Activated CD4-positive, alpha-beta T cell treated with anti-CD3 and anti-CD28 coated beads, Interleukin-2, amount 50 U/mL, for 1 hour (primary cell): ENCODE measurements around the gene PVALEF.

Source experiments
- DNase-seq: peaks from one replicate; pipeline ENCODE4 v3.0.0-alpha.2; 2020

The PVALEF gene

DNA sequence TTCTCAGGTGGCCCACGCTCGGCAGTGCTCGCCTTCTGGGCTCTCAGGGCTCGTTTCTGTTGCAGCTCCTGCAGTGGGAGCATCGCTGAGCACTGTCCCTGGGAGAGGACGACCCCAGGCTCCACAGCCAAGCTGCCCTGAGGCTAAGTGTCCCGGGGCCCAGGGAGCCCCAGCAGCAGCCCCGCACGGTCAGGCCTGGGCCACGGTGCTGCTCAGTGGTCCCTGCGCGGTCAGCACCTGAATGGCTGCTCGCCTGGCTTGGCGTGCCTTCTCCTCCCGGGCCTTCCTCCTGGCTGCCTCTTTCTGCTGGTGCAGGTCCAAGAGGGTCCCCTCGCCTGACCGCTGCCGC is 34.1 kb downstream of the PVALEF start:
- DNase-seq, result no peak

DNA sequence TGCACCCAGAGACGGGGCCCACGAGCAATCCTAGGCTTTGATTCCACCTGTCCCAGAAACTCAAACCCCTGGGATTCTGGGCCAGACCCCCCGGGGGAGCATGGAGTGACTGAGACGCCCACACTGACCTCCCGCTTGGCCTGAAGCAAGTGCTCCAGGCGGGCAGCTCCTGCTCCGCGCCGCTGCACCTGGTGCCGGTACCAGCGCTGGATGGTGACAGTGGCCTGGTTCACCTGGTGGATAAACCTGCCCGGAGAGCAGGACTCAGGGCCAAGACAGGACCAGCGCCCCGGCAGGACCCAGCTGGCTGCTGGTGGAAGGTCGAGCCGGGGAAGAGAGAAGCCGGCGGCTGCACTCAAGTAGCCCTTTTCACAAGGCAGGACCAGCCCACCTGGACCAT is 34.9 kb downstream of the PVALEF start:
- no peak for DNase-seq

- peak; percentile 9 for DNase-seq
Measured at GRCh38 chr17:81200695-81201580, 35.6 kb downstream of the PVALEF start.

- DNase-seq, result no peak
Measured at GRCh38 chr17:81202318-81202717, 37.0 kb downstream of the PVALEF start.

GRCh38 chr17:81203136-81203535 is 37.8 kb downstream of the PVALEF start:
- no peak for DNase-seq

GRCh38 chr17:81204578-81204977 is 39.3 kb downstream of the PVALEF start:
- no peak for DNase-seq

DNA sequence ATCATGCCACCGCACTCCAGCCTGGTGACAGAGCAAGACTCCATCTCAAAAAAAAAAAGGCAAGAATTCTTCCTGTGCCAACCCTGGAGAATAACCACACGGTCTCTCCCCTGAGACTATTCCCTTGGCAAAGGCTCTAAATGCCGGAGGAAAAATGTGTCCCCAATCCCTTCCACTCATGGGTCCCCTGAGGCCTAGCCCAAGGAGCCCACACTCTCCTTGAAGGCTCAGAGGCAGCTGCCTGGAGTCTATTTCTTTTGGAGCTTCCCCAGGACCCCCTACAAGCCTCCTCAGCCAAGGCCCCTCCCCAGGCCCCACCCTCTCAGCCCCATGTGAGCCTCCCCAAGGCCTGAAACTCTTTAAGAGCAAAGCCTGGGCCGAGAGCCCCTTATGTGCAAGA is 40.9 kb downstream of the PVALEF start:
- DNase-seq, result no peak

- no peak for DNase-seq
Measured at GRCh38 chr17:81206657-81207056, 41.4 kb downstream of the PVALEF start.

DNA sequence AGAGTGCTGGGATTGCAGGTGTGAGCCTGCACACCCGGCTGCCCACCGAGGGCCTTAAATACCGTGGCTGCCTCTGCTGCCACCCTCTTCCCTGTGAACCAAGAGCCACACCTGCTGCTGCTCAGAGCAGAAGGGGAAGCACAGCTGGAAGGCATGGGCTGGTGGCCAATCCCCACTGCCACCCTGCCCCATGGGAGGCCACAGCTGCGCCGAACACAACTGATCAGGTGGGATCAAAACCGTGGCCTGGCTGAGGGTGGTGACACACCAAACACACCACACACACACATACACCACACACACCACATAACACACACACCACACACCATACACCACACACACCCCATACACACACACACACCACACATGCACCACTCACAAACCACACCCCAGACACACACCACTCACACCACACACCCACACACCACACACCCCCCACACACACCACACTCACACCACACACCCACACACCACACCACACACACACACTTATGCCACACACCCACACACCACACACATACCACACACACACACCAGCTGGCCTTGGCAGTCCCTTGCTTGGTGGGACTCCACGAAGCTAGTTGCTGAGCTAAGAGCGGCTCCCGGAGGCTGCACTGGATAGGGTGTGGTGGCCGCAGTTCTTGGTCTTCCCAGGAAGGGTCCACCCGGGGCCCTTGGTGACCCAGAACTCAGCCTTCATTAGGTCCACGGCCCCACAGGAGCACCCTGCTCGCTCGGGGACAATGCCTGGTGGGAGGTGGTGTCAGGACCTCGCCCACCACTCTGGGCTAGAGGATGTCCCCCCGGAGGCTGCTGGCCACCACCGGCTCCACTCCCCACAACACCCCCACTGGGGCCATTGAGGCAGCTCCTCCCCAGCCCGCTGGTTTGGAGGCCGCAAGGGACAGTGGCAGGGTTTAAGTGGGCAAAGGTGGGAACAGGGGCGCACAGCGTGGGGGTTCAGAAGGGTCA is 42.6 kb downstream of the PVALEF start:
- DNase-seq, result no peak

DNA sequence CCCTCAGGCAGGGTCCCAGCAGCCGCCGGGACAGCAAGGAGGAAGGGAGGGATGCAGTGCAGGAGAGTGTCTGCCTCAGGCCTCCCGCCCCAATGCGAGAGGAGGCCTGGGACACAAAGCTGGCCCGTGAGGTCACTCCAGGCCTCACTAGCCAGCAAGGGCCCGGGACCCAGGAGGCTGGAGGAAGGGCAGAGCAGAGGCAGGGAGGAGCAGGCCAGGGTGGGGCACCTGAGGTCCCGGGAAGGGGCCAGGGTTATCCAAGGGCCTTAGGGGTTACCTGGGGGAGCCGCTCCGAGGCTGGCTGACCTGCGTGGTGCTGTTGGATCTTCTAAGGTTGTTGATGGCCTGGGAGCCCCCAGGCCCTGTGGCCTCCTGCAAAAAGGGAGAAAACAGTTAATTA is 43.3 kb downstream of the PVALEF start:
- DNase-seq, result no peak

DNA sequence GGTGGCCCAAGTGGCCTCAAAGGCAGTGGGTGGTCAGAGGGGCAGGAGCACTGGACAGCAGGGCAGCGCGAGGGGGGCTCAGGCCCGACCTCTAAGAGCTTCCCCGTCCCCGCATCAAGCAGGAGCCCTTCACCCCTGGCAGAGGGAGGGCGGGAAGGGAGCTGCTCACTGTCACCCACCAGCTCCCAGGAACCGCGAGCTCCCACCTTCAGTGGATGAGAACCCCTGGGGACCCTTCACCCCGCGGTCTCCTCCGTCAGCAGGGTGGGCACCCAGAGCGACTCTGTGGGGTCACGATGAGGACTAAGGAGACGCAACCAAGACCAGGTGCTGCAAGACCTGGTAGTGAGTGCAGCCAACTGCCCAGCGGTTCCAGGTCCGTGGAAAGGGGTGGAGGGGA is 43.8 kb downstream of the PVALEF start:
- DNase-seq, result no peak

GRCh38 chr17:81210466-81210865 is 45.2 kb downstream of the PVALEF start:
- DNase-seq, result no peak

DNA sequence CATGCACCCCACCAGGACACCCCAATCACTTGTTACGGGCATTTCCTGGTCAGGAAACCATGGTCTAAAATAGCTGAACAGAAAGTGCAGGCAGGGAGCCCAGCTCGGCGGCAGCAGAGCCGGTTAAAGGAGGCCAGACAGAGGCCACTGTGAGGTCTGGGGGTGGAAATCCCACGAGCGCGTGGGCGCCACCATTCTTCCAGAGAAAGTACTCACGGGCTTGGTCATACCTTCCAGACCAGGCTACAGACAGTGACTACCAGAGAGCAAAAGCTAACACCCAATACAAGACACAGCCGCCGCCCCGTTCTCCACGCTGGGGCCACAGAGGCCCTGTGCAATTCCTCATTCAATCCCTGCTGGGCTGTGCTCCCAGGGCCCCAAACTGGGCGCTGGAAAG is 45.6 kb downstream of the PVALEF start:
- DNase-seq, result no peak

DNA sequence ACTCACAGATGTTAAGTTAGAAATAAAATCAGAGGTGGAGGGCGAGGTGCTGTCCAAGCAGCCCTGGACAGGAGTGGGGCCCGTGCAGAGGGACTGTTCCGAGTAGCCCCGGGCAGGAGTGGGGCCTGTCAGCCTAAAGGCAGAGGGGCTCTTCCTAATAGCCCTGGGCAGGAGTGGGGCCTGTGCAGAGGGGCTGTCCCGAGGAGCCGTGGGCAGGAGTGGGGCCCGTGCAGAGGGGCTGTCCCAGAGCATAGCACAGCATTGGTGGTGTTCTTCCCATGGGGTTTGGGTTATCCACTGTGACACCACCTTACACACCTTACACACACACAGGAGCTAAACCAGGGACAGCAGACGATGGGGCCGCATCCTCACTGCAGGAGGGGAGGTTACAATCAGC is 47.1 kb downstream of the PVALEF start:
- DNase-seq, result no peak

GRCh38 chr17:81213978-81214377 is 48.7 kb downstream of the PVALEF start:
- no peak for DNase-seq

- DNase-seq, result no peak
Measured at GRCh38 chr17:81217491-81217890, 52.2 kb downstream of the PVALEF start.

DNA sequence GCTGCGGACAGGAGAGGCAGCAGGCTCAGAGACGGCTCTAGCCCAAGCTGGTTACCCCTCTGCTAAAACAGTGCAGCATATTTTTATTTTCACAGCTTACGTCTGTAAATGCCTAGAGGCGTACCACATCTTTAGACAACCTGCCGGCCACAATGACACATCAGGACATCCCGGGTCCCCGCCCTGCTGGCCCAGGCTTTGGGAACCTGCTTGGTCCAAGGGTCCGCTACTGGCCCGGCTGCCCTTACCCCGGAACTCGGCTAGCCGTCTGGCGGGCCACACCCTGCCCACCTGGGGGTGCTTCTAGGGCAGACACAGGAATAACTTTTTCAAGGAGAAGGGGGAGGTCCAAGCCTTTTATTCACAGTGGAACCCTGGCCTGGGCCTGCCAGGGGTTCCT is 53.2 kb downstream of the PVALEF start:
- no peak for DNase-seq

GRCh38 chr17:81218991-81219390 is 53.7 kb downstream of the PVALEF start:
- no peak for DNase-seq

- no peak for DNase-seq
Measured at GRCh38 chr17:81219476-81220180, 54.3 kb downstream of the PVALEF start.

DNA sequence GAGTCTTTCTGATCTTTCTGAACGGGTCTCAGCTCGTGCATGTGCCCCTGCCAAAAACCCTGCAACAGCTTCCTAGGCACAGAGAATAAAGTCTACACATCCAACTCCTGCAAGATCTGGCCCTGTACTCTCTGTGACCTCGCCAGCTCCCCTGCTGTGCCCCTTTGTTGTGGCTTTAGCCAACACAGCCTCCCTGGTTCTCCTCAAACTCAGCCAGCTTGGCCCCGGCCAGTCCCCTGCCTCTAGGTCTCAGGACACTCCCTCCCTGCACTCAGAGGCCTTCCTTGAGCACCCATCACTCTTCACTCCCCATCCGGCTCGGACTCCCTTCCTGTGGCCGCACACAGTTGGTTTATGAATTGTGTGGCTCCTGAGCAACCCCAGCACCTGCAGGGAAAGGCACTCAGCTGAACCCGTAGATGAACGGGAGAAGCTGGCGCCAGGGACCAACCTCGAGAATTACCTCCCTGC is 56.1 kb downstream of the PVALEF start:
- DNase-seq, result no peak

- DNase-seq, result no peak
Measured at GRCh38 chr17:81221842-81222619, 56.7 kb downstream of the PVALEF start.

DNA sequence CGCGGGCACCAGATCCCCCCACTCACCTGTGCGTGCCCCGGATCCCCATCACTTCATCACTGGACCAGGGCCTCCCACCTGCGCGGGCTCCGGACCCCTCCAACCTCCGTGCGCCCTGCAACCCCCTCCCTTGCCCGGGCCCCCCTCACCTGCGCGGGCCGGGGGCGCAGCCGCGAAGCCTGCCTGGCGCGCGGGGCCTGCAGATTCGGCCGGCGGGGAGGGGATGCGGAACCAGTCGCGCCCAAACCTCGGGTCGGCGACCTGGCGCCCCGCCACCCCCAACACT is 57.3 kb downstream of the PVALEF start:
- DNase-seq, result no peak
